Measurements from ENCODE around the gene DPM2.

The DPM2 gene

GRCh38 chr9:127895811-127896210 is 41.8 kb downstream of the DPM2 start:
- no peak for DNase-seq

GRCh38 chr9:127893392-127893791 is 44.3 kb downstream of the DPM2 start:
- no peak for DNase-seq

GRCh38 chr9:127892831-127893230 is 44.8 kb downstream of the DPM2 start:
- no peak for DNase-seq

GRCh38 chr9:127890053-127890452 is 47.6 kb downstream of the DPM2 start:
- no peak for DNase-seq

- no peak for DNase-seq
These were observed 49.9 kb downstream of the DPM2 start for GRCh38 chr9:127887792-127888191.

- DNase-seq = no peak
These were observed 51.2 kb downstream of the DPM2 start for GRCh38 chr9:127886401-127886972.

GRCh38 chr9:127885508-127886281 is 52.0 kb downstream of the DPM2 start:
- no peak for DNase-seq

All from activated CD8-positive, alpha-beta memory T cell treated with anti-CD3 and anti-CD28 coated beads, Interleukin-2, amount 50 U/mL, for 48 hours (primary cell).